HEK293 (cell line): Measurements from ENCODE around the gene ARSD.
"Not testable (repeated sequence)": the region's sequence is repeated elsewhere in the genome, so short reads cannot be mapped to it uniquely, and the experiment has no call there.

Experiments used
- CTCF ChIA-PET: fragments of 350-600 bp; formaldehyde crosslinking; extraction: SDS; loops from one replicate; lab custom pipeline; 2021; ENCODE audit warnings: antibody characterized with exemption; lab: Yijun Ruan, JAX
- POLR2A ChIA-PET: fragments of 300-600 bp; formaldehyde crosslinking; extraction: SDS; loops from one replicate; lab custom pipeline; 2020; ENCODE audit warnings: antibody characterized with exemption, inconsistent platforms; lab: Yijun Ruan, JAX
- H3K27ac ChIP-seq: fragments of 200-500 bp; sonication (Bioruptor generic); 2 replicates; pipeline ENCODE4 v1.5.1; 2014; ENCODE audit warnings: low read depth, low read length, control low read depth, inconsistent platforms; ENCODE audit errors: extremely low read depth
- H3K36me3 ChIP-seq, 2 experiments: fragments of 200-500 bp in 1 of 2; sonication (Bioruptor generic) in 1 of 2; 1 replicate in 1 of 2; 2 replicates in 1 of 2; pipeline ENCODE4 v1.5.1; 2014 to 2017; ENCODE audit warnings: inconsistent platforms in 2 of 2, low read length in 2 of 2; ENCODE audit not compliant: control insufficient read depth in 2 of 2, insufficient read depth in 1 of 2
- H3K4me1 ChIP-seq: fragments of 200-500 bp; sonication (Bioruptor generic); 2 replicates; pipeline ENCODE4 v1.5.1; 2014; ENCODE audit warnings: mild to moderate bottlenecking, low read length, inconsistent platforms; ENCODE audit not compliant: control insufficient read depth, insufficient read depth
- H3K4me3 ChIP-seq: 2 replicates; pipeline ENCODE4 v1.5.1; 2011; ENCODE audit warnings: low read depth, mild to moderate bottlenecking, control low read depth, low read length, moderate library complexity
- H3K9me3 ChIP-seq: fragments of 200-500 bp; sonication (Bioruptor generic); 2 replicates; pipeline ENCODE4 v1.5.1; 2014; ENCODE audit warnings: low read depth, low read length, inconsistent platforms; ENCODE audit not compliant: control insufficient read depth, insufficient read depth
- GFI1B ChIP-seq: fragments of 450-650 bp; formaldehyde crosslinking; IDR thresholded peaks from 2 replicates; pipeline ENCODE4 v1.5.1; 2016; ENCODE audit warnings: missing biosample characterization, missing genetic modification characterization
- HOXC10 ChIP-seq: sonication (generic); formaldehyde crosslinking; IDR thresholded peaks from 2 replicates; pipeline ENCODE4 v1.8.1; 2023; ENCODE audit warnings: mild to moderate bottlenecking, missing genetic modification reagents
- KLF9 ChIP-seq: fragments of 450-650 bp; formaldehyde crosslinking; IDR thresholded peaks from 2 replicates; pipeline ENCODE4 v1.5.1; 2016; ENCODE audit warnings: missing biosample characterization, missing genetic modification characterization, low read depth
- SETDB1 ChIP-seq: IDR thresholded peaks from one replicate; pipeline ENCODE4 v1.6.1; 2017; ENCODE audit warnings: mild to moderate bottlenecking, low read length, moderate library complexity, mixed read lengths; ENCODE audit not compliant: insufficient read length
- YY1 ChIP-seq: fragments of 450-650 bp; formaldehyde crosslinking; IDR thresholded peaks from 2 replicates; pipeline ENCODE4 v1.5.1; 2018; ENCODE audit warnings: missing biosample characterization, missing genetic modification characterization
- ZFP37 ChIP-seq: fragments of 450-650 bp; formaldehyde crosslinking; IDR thresholded peaks from 2 replicates; pipeline ENCODE4 v1.5.1; 2016; ENCODE audit warnings: missing biosample characterization, missing genetic modification characterization
- ZFP69B ChIP-seq: fragments of 450-650 bp; formaldehyde crosslinking; IDR thresholded peaks from 2 replicates; pipeline ENCODE4 v1.5.1; 2016; ENCODE audit warnings: missing biosample characterization, missing genetic modification characterization
- ZNF121 ChIP-seq: fragments of 450-650 bp; formaldehyde crosslinking; IDR thresholded peaks from 2 replicates; pipeline ENCODE4 v1.5.1; 2016; ENCODE audit warnings: missing biosample characterization, missing genetic modification characterization
- ZNF157 ChIP-seq: fragments of 450-650 bp; formaldehyde crosslinking; IDR thresholded peaks from 2 replicates; pipeline ENCODE4 v1.5.1; 2016; ENCODE audit warnings: missing biosample characterization, missing genetic modification characterization
- ZNF175 ChIP-seq: fragments of 450-650 bp; formaldehyde crosslinking; IDR thresholded peaks from 2 replicates; pipeline ENCODE4 v1.5.1; 2016; ENCODE audit warnings: missing biosample characterization, missing genetic modification characterization
- ZNF354C ChIP-seq: fragments of 450-650 bp; formaldehyde crosslinking; IDR thresholded peaks from 2 replicates; pipeline ENCODE4 v1.5.1; 2016; ENCODE audit warnings: missing biosample characterization, missing genetic modification characterization, low read depth, borderline replicate concordance
- ZNF555 ChIP-seq: fragments of 450-650 bp; formaldehyde crosslinking; conservative IDR thresholded peaks from 2 replicates; pipeline ENCODE4 v1.5.1; 2017; ENCODE audit warnings: missing biosample characterization, mild to moderate bottlenecking, missing genetic modification characterization, inconsistent platforms
- ZNF561 ChIP-seq: fragments of 450-650 bp; IDR thresholded peaks from 2 replicates; pipeline ENCODE4 v1.5.1; 2018; ENCODE audit warnings: missing biosample characterization, missing genetic modification characterization, borderline replicate concordance
- ZNF571 ChIP-seq: fragments of 450-650 bp; formaldehyde crosslinking; IDR thresholded peaks from 2 replicates; pipeline ENCODE4 v1.5.0; 2017; ENCODE audit warnings: missing biosample characterization, missing genetic modification characterization
- ZNF585B ChIP-seq: fragments of 450-650 bp; formaldehyde crosslinking; IDR thresholded peaks from 2 replicates; pipeline ENCODE4 v1.5.1; 2016; ENCODE audit warnings: missing biosample characterization, missing genetic modification characterization
- ZNF629 ChIP-seq: fragments of 450-650 bp; formaldehyde crosslinking; IDR thresholded peaks from 2 replicates; pipeline ENCODE4 v1.5.1; 2017; ENCODE audit warnings: missing biosample characterization, missing genetic modification characterization
- ZNF768 ChIP-seq: fragments of 450-650 bp; formaldehyde crosslinking; IDR thresholded peaks from 2 replicates; pipeline ENCODE4 v1.5.1; 2018; ENCODE audit warnings: missing biosample characterization, mild to moderate bottlenecking, missing genetic modification characterization
- TF ChIP-seq, protein P1 (sequence below): fragments of 450-650 bp; formaldehyde crosslinking; IDR thresholded peaks from 2 replicates; pipeline ENCODE4 v1.5.1; 2016; ENCODE audit warnings: missing biosample characterization, missing genetic modification characterization
- TF ChIP-seq, protein P2 (sequence below): fragments of 450-650 bp; formaldehyde crosslinking; IDR thresholded peaks from 2 replicates; pipeline ENCODE4 v1.5.1; 2016; ENCODE audit warnings: missing biosample characterization, missing genetic modification characterization
- TF ChIP-seq, protein P3 (sequence below): fragments of 450-650 bp; formaldehyde crosslinking; IDR thresholded peaks from 2 replicates; pipeline ENCODE4 v1.5.1; 2016; ENCODE audit warnings: missing biosample characterization, missing genetic modification characterization

Gene ARSD

DNA sequence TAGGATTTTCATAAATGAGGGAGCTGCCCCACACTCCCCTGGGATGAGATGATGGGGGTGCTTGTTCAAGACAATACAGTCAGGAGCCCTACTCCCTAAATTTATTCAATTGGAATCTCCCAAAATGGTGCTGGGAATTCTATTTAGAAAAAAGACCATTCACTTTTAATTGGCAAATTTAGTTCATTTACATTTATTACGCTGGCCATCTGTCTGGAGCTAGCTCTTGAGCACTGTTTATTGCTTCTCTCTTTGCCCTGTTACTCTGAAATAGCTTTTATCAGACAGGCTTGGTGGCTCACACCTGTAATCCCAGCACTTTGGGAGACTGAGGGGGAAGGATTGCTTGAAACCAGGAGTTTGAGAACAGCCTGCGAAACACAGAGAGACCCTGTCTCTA lies 2.0 kb upstream of the ARSD start:
- Histone ChIP-seq H3K9me3 (no peaks in the 10 kb centered on the region), H3K27ac (no peak overlapping the region), H3K4me3 (no peak overlapping the region), H3K36me3 (no peaks in the 10 kb centered on the region), H3K4me1 (no peaks in the 10 kb centered on the region)
- peak; percentile 63 for TF ChIP-seq SETDB1
- TF ChIP-seq, protein P1, sequence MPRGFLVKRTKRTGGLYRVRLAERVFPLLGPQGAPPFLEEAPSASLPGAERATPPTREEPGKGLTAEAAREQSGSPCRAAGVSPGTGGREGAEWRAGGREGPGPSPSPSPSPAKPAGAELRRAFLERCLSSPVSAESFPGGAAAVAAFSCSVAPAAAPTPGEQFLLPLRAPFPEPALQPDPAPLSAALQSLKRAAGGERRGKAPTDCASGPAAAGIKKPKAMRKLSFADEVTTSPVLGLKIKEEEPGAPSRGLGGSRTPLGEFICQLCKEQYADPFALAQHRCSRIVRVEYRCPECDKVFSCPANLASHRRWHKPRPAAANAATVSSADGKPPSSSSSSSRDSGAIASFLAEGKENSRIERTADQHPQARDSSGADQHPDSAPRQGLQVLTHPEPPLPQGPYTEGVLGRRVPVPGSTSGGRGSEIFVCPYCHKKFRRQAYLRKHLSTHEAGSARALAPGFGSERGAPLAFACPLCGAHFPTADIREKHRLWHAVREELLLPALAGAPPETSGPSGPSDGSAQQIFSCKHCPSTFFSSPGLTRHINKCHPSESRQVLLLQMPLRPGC (tag by site-specific recombination) = no peak
- CTCF ChIA-PET = no interaction called here
- POLR2A ChIA-PET = no interaction called here

GRCh38 chrX:2928191-2928582 lies 952 bp downstream of the ARSD start:
- no peaks in the 10 kb centered on the region for H3K36me3 ChIP-seq
- no peak overlapping the region for H3K4me3 ChIP-seq
- H3K4me1 ChIP-seq = no peaks in the 10 kb centered on the region
- POLR2A ChIA-PET = no interaction called here
- no peak overlapping the region for H3K27ac ChIP-seq
- TF ChIP-seq, protein P2, sequence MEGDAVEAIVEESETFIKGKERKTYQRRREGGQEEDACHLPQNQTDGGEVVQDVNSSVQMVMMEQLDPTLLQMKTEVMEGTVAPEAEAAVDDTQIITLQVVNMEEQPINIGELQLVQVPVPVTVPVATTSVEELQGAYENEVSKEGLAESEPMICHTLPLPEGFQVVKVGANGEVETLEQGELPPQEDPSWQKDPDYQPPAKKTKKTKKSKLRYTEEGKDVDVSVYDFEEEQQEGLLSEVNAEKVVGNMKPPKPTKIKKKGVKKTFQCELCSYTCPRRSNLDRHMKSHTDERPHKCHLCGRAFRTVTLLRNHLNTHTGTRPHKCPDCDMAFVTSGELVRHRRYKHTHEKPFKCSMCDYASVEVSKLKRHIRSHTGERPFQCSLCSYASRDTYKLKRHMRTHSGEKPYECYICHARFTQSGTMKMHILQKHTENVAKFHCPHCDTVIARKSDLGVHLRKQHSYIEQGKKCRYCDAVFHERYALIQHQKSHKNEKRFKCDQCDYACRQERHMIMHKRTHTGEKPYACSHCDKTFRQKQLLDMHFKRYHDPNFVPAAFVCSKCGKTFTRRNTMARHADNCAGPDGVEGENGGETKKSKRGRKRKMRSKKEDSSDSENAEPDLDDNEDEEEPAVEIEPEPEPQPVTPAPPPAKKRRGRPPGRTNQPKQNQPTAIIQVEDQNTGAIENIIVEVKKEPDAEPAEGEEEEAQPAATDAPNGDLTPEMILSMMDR = no peak
- TF ChIP-seq ZNF585B = no peak
- no peak for TF ChIP-seq ZNF175 (tag by site-specific recombination)
- no peak for TF ChIP-seq ZNF157 (tag by site-specific recombination)
- no peak for TF ChIP-seq ZNF629 (tag by site-specific recombination)
- no peak for TF ChIP-seq YY1 (tag by site-specific recombination)
- CTCF ChIA-PET = no interaction called here
- no peaks in the 10 kb centered on the region for H3K9me3 ChIP-seq

DNA sequence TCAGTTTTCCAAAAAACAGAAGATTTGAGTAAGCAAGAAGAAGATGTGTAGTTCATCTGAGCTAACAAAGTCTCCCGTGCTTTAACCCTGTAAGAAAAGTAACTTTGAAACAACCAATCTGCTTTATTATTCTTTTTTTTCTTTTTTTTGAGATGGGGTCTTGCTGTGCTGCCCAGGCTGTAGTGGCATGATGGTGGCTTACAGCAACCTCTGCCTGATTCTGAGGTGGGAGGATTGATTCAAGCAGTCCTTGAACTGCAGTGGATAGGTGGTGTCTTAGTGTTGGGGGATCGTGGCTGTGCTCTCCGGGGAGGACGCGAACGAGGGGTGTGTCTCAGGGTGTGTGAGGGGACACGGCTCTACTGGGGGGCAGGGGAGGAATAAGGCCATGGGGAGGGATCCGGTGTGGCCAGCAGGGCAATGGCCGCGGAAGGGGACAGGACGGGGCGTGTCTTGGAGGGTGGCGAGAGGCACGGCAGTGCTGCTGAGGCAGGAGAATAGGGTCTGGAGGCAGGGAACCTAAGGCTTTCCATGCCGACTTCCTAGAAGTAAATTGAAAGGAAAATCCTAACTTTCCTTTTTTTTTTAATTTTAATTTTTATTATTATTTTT lies 2.4 kb downstream of the ARSD start:
- H3K27ac ChIP-seq = no peak overlapping the region
- H3K9me3 ChIP-seq = no peaks in the 10 kb centered on the region
- ChIA-PET CTCF (interaction anchor here (1.1 kb wide), 1 partner anchor 10 kb away, joined by 3 read pairs; no protein-coding TSS in a partner anchor), POLR2A (no interaction called here)
- TF ChIP-seq ZNF121 (tag by site-specific recombination) (0 out of 2 replicates have a peak, but pooled peaks have one; percentile 56), ZFP69B (tag by site-specific recombination) (no peak)
- H3K36me3 ChIP-seq = no peaks in the 10 kb centered on the region
- no peaks in the 10 kb centered on the region for H3K4me1 ChIP-seq
- no peak overlapping the region for H3K4me3 ChIP-seq

DNA sequence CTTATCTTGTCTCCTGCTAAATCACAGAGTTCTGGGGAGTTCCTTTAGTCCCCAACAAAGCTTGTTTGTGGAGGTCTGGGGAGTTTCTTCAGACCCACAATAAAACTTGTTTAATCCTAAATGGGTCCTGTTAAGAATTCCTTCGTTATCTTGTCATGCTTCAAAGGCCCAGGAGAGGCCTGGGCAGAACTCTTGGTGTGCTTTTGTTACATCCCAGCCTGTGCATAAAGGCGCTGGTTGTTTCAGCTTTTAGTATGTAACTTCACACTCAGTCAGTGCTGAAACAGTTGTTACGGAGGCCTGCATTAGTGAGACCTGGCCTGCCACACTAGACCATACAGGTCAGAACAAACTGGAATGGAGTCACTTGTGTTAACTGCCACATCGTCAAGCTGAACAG lies 2.9 kb downstream of the ARSD start:
- H3K27ac ChIP-seq, H3K4me3 ChIP-seq, H3K9me3 ChIP-seq, POLR2A ChIA-PET, H3K36me3 ChIP-seq, H3K4me1 ChIP-seq: not testable (repeated sequence)
- CTCF ChIA-PET = interaction anchor here (1.1 kb wide), 1 partner anchor 10 kb away, joined by 3 read pairs; no protein-coding TSS in a partner anchor

- no peaks in the 10 kb centered on the region for H3K36me3 ChIP-seq
- no peak overlapping the region for H3K27ac ChIP-seq
- no peak overlapping the region for H3K4me3 ChIP-seq
- POLR2A ChIA-PET = no interaction called here
- CTCF ChIA-PET = no interaction called here
- no peaks in the 10 kb centered on the region for H3K9me3 ChIP-seq
- no peaks in the 10 kb centered on the region for H3K4me1 ChIP-seq
- TF ChIP-seq GFI1B = no peak
- no peak for TF ChIP-seq ZNF555 (tag by site-specific recombination)
- no peak for TF ChIP-seq HOXC10 (CRISPR knock-in tag)
- TF ChIP-seq ZFP37 (tag by site-specific recombination) = no peak
- TF ChIP-seq, protein P3, sequence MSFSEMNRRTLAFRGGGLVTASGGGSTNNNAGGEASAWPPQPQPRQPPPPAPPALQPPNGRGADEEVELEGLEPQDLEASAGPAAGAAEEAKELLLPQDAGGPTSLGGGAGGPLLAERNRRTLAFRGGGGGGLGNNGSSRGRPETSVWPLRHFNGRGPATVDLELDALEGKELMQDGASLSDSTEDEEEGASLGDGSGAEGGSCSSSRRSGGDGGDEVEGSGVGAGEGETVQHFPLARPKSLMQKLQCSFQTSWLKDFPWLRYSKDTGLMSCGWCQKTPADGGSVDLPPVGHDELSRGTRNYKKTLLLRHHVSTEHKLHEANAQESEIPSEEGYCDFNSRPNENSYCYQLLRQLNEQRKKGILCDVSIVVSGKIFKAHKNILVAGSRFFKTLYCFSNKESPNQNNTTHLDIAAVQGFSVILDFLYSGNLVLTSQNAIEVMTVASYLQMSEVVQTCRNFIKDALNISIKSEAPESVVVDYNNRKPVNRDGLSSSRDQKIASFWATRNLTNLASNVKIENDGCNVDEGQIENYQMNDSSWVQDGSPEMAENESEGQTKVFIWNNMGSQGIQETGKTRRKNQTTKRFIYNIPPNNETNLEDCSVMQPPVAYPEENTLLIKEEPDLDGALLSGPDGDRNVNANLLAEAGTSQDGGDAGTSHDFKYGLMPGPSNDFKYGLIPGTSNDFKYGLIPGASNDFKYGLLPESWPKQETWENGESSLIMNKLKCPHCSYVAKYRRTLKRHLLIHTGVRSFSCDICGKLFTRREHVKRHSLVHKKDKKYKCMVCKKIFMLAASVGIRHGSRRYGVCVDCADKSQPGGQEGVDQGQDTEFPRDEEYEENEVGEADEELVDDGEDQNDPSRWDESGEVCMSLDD (tag by site-specific recombination) = no peak
- TF ChIP-seq ZNF768 = no peak
- TF ChIP-seq ZNF571 (tag by site-specific recombination) = no peak
- no peak for TF ChIP-seq ZNF561
- no peak for TF ChIP-seq KLF9 (tag by site-specific recombination)
- TF ChIP-seq ZNF354C (tag by site-specific recombination) = no peak
Measured at GRCh38 chrX:2924151-2924550, 5.0 kb downstream of the ARSD start.
